T-cell (primary cell): ENCODE data around the gene TEPSIN. TPM values are rescaled to one million over a fixed set of nuclear protein-coding genes. Genes with fewer than 3 reads are reported as not detected.

Experiments used
- ATAC-seq, 4 experiments: fragments of 200-7000 bp in 3 of 4; fragments of 150-1000 bp in 1 of 4; cut with Tn5 transposase; replicated peaks in 1 of 4; 1 replicate in 3 of 4; 2 replicates in 1 of 4; pipeline ENCODE4 v1.10.0; 2021; ENCODE audit warnings: moderate library complexity in 3 of 4, mild to moderate bottlenecking in 2 of 4, moderate number of reproducible peaks in 1 of 4
- CTCF ChIA-PET, 2 donors: fragments of 300-600 bp; sonication (Branson Sonifier 250); formaldehyde crosslinking; loops; one replicate each; lab custom pipeline; 2022; ENCODE audit warnings: antibody characterized with exemption in 2 of 2; lab: Charles Lee
- POLR2A ChIA-PET, 2 donors: fragments of 300-600 bp; sonication (Branson Sonifier 250); formaldehyde crosslinking; loops; one replicate each; lab custom pipeline; 2022; ENCODE audit warnings: antibody characterized with exemption in 2 of 2; lab: Charles Lee
- DNase-seq, 35 experiments: peaks; one replicate each; pipeline versions ENCODE4 v3.0.0 to v3.0.0-alpha.2; 2013 to 2023
- H3K27ac ChIP-seq: one replicate; pipeline ENCODE4 v1.5.1; 2013; ENCODE audit warnings: low read length
- H3K27me3 ChIP-seq, 2 experiments: replicated peaks in 1 of 2; 1 replicate in 1 of 2; 2 replicates in 1 of 2; pipeline versions ENCODE4 v1.6.1 to v1.7.0; 2013; ENCODE audit warnings: low read length in 1 of 2, mixed read lengths in 1 of 2; ENCODE audit not compliant: control insufficient read depth in 2 of 2, insufficient read depth in 2 of 2; ENCODE audit errors: extremely low read depth in 1 of 2
- H3K36me3 ChIP-seq, 2 donors: 1 replicate in 1 of 2; 2 replicates in 1 of 2; pipeline versions ENCODE4 v1.6.1 to v1.7.0; 2013; ENCODE audit warnings: low read length in 1 of 2; ENCODE audit not compliant: control insufficient read depth in 2 of 2, insufficient read depth in 1 of 2; ENCODE audit errors: extremely low read depth in 1 of 2
- H3K4me1 ChIP-seq, 2 experiments: 1 replicate in 1 of 2; 2 replicates in 1 of 2; pipeline versions ENCODE4 v1.6.1 to v1.7.0; 2013; ENCODE audit warnings: low read length in 2 of 2, mixed read lengths in 1 of 2; ENCODE audit not compliant: insufficient read depth in 2 of 2, control insufficient read depth in 1 of 2; ENCODE audit errors: extremely low read depth in 1 of 2
- H3K4me3 ChIP-seq, 2 donors: 1 replicate in 1 of 2; 2 replicates in 1 of 2; pipeline versions ENCODE4 v1.5.1 to v1.7.0; 2013; ENCODE audit warnings: mild to moderate bottlenecking in 2 of 2, low read length in 1 of 2, moderate library complexity in 1 of 2; ENCODE audit not compliant: control insufficient read depth in 1 of 2; ENCODE audit errors: extremely low read depth in 1 of 2
- H3K9me3 ChIP-seq: 2 replicates; pipeline ENCODE4 v1.7.0; 2013
- H3K27ac Mint-ChIP-seq, 2 donors: one replicate each; pipeline ENCODE4 v1.8.0; 2020 to 2021; ENCODE audit warnings: mild to moderate bottlenecking in 2 of 2, mixed read lengths in 2 of 2
- H3K27me3 Mint-ChIP-seq, 2 donors: one replicate each; pipeline ENCODE4 v1.8.0; 2021 to 2022; ENCODE audit warnings: mixed read lengths in 2 of 2
- H3K36me3 Mint-ChIP-seq: one replicate; pipeline ENCODE4 v1.8.0; 2021; ENCODE audit warnings: mixed read lengths
- H3K4me1 Mint-ChIP-seq, 3 donors: one replicate each; pipeline ENCODE4 v1.8.0; 2020 to 2022; ENCODE audit warnings: mixed read lengths in 3 of 3, mild to moderate bottlenecking in 1 of 3
- H3K4me3 Mint-ChIP-seq, 3 donors: one replicate each; pipeline ENCODE4 v1.8.0; 2020 to 2022; ENCODE audit warnings: mild to moderate bottlenecking in 3 of 3, mixed read lengths in 3 of 3, moderate library complexity in 3 of 3
- H3K9me3 Mint-ChIP-seq, 3 donors: one replicate each; pipeline ENCODE4 v1.8.0; 2020 to 2022; ENCODE audit warnings: mixed read lengths in 3 of 3
- WGBS: methylation state at CpG from one replicate; pipeline ENCODE4 v1.1.5; 2013; ENCODE audit warnings: missing lambda C conversion rate; ENCODE audit not compliant: insufficient coverage; 5-methylcytosine and 5-hydroxymethylcytosine counted together
- total RNA-seq, 35 experiments: library from RNA in 6 of 35; stranded (reverse) in 6 of 35; fragments of 120-200 nt in 1 of 35; gene quantifications; one replicate each; pipeline versions ENCODE4 v1.2.1 to v1.2.4 and lab custom pipeline; 2013 to 2026

TEPSIN gene
- total RNA-seq, 5 donors from 2014 or later (not counting 1 experiment from before 2014, with no cell fraction given): 73.8 to 169 (median 161) TPM

GRCh38 chr17:81187586-81188490, 51.0 kb downstream of the TEPSIN start:
- no peaks in the 10 kb centered on the region for H3K4me1 Mint-ChIP-seq
- no peak for DNase-seq
- no peak overlapping the region for H3K27ac ChIP-seq
- H3K27ac Mint-ChIP-seq: no peak overlapping the region
- POLR2A ChIA-PET: no interaction called here
- no peaks in the 10 kb centered on the region for H3K36me3 Mint-ChIP-seq
- no peaks in the 10 kb centered on the region for H3K9me3 Mint-ChIP-seq
- H3K36me3 ChIP-seq: peaks cover 3 to 6% of the 10 kb centered on the region in 2 donors
- H3K4me3 Mint-ChIP-seq: no peak overlapping the region
- ATAC-seq: no peak
- H3K27me3 ChIP-seq: peaks cover 0 to 14% of the 10 kb centered on the region in 2 experiments
- CTCF ChIA-PET: no interaction called here
- peaks cover 0 to 4% of the 10 kb centered on the region in 2 donors for H3K27me3 Mint-ChIP-seq
- H3K9me3 ChIP-seq: no peaks in the 10 kb centered on the region
- no peaks in the 10 kb centered on the region for H3K4me1 ChIP-seq
- H3K4me3 ChIP-seq: no peak overlapping the region
- WGBS: 89% methylated on average over 22 of the region's 26 CpGs

- ChIA-PET POLR2A (no interaction called here), CTCF (no interaction called here)
- Mint-ChIP-seq H3K27me3 (peaks cover 0 to 4% of the 10 kb centered on the region in 2 donors), H3K4me3 (no peak overlapping the region), H3K4me1 (no peaks in the 10 kb centered on the region), H3K27ac (no peak overlapping the region), H3K36me3 (no peaks in the 10 kb centered on the region), H3K9me3 (no peaks in the 10 kb centered on the region)
- H3K36me3 ChIP-seq: peaks cover 0 to 6% of the 10 kb centered on the region in 2 donors
- DNase-seq (no peak), ATAC-seq (no peak)
- no peaks in the 10 kb centered on the region for H3K4me1 ChIP-seq
- H3K27ac ChIP-seq: no peak overlapping the region
- no peaks in the 10 kb centered on the region for H3K9me3 ChIP-seq
- H3K27me3 ChIP-seq: peaks cover 0 to 21% of the 10 kb centered on the region in 2 experiments
- no peak overlapping the region for H3K4me3 ChIP-seq
- 91% methylated on average over 9 of the region's 11 CpGs for WGBS
Observed at GRCh38 chr17:81187120-81187519, 51.7 kb downstream of the TEPSIN start.

GRCh38 chr17:81186203-81186602, 52.7 kb downstream of the TEPSIN start:
- ChIA-PET POLR2A (no interaction called here), CTCF (no interaction called here)
- no peak overlapping the region for H3K27ac Mint-ChIP-seq
- H3K4me1 ChIP-seq: no peaks in the 10 kb centered on the region
- H3K9me3 Mint-ChIP-seq: no peaks in the 10 kb centered on the region
- no peak overlapping the region for H3K27ac ChIP-seq
- H3K27me3 Mint-ChIP-seq: peaks cover 0 to 4% of the 10 kb centered on the region in 2 donors
- ATAC-seq (no peak), DNase-seq (no peak)
- no peak overlapping the region for H3K4me3 ChIP-seq
- H3K9me3 ChIP-seq: no peaks in the 10 kb centered on the region
- no peaks in the 10 kb centered on the region for H3K36me3 Mint-ChIP-seq
- H3K36me3 ChIP-seq: peaks cover 0 to 6% of the 10 kb centered on the region in 2 donors
- 79% methylated on average over 4 of the region's 7 CpGs for WGBS
- no peaks in the 10 kb centered on the region for H3K4me1 Mint-ChIP-seq
- H3K27me3 ChIP-seq: peaks cover 0 to 26% of the 10 kb centered on the region in 2 experiments
- no peak overlapping the region for H3K4me3 Mint-ChIP-seq

- Histone ChIP-seq H3K27me3 (peaks cover 0 to 34% of the 10 kb centered on the region in 2 experiments), H3K4me1 (no peaks in the 10 kb centered on the region), H3K36me3 (no peaks in the 10 kb centered on the region), H3K27ac (no peak overlapping the region), H3K4me3 (no peak overlapping the region), H3K9me3 (no peaks in the 10 kb centered on the region)
- H3K9me3 Mint-ChIP-seq: no peaks in the 10 kb centered on the region
- no peak overlapping the region for H3K27ac Mint-ChIP-seq
- H3K4me1 Mint-ChIP-seq: no peaks in the 10 kb centered on the region
- WGBS: 50% methylated on average over 12 of the region's 15 CpGs
- ATAC-seq (no peak), DNase-seq (no peak)
- H3K27me3 Mint-ChIP-seq: peaks cover 0 to 4% of the 10 kb centered on the region in 2 donors
- POLR2A ChIA-PET: no interaction called here
- H3K36me3 Mint-ChIP-seq: no peaks in the 10 kb centered on the region
- CTCF ChIA-PET: no interaction called here
- no peak overlapping the region for H3K4me3 Mint-ChIP-seq
Observed at GRCh38 chr17:81184555-81184954, 54.3 kb downstream of the TEPSIN start.

- ATAC-seq (no peak), DNase-seq (no peak)
- Mint-ChIP-seq H3K4me1 (no peaks in the 10 kb centered on the region), H3K36me3 (no peaks in the 10 kb centered on the region), H3K27ac (no peak overlapping the region), H3K27me3 (peaks cover 0 to 4% of the 10 kb centered on the region in 2 donors), H3K9me3 (no peaks in the 10 kb centered on the region), H3K4me3 (no peak overlapping the region)
- Histone ChIP-seq H3K36me3 (no peaks in the 10 kb centered on the region), H3K27ac (no peak overlapping the region), H3K4me1 (no peaks in the 10 kb centered on the region), H3K9me3 (no peaks in the 10 kb centered on the region), H3K27me3 (peaks cover 0 to 36% of the 10 kb centered on the region in 2 experiments), H3K4me3 (no peak overlapping the region)
- POLR2A ChIA-PET: no interaction called here
- CTCF ChIA-PET: no interaction called here
- WGBS: 89% methylated on average over 11 of the region's 11 CpGs
Observed at GRCh38 chr17:81183807-81184206, 55.0 kb downstream of the TEPSIN start.

GRCh38 chr17:81183316-81183715, 55.5 kb downstream of the TEPSIN start:
- Histone ChIP-seq H3K27me3 (peaks cover 0 to 36% of the 10 kb centered on the region in 2 experiments), H3K4me1 (no peaks in the 10 kb centered on the region), H3K36me3 (no peaks in the 10 kb centered on the region), H3K27ac (no peak overlapping the region), H3K9me3 (no peaks in the 10 kb centered on the region), H3K4me3 (no peak overlapping the region)
- ATAC-seq (no peak), DNase-seq (no peak)
- 78% methylated on average over 9 of the region's 10 CpGs for WGBS
- Mint-ChIP-seq H3K4me1 (no peaks in the 10 kb centered on the region), H3K36me3 (no peaks in the 10 kb centered on the region), H3K27me3 (peaks cover 0 to 4% of the 10 kb centered on the region in 2 donors), H3K27ac (no peak overlapping the region), H3K4me3 (no peak overlapping the region), H3K9me3 (no peaks in the 10 kb centered on the region)
- CTCF ChIA-PET: no interaction called here
- POLR2A ChIA-PET: no interaction called here
